GM18508 (cell line): ENCODE data around the gene DNAJC24.

Experiments
- ATAC-seq: cut with Tn5 transposase; IDR thresholded peaks from one replicate; pipeline ENCODE4 v1.9.1; 2021; ENCODE audit warnings: moderate number of reproducible peaks; ENCODE audit not compliant: insufficient read depth, unreplicated experiment

DNAJC24 gene

GRCh38 chr11:31478223-31478590, 108.5 kb downstream of the DNAJC24 start:
- ATAC-seq, result no peak

GRCh38 chr11:31479066-31479465, 109.4 kb downstream of the DNAJC24 start:
- no peak for ATAC-seq

DNA sequence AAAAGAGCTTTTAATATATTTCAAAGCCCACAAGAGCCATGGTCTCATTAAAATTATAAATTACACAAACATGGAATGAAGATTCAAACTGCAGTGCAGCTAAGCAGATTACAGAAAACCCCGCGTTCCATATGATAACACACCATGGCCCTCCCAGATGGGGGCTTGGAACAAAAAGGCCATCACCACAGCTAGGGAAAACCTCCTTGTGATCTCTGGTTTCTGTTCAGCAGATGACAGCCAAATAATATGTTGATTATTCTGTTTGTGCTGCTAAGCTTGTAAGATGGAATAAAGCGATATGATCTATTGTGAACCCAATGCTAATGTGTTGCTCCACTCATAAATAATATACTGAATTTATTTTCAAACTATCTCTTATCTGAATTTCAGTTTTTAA, 111.3 kb downstream of the DNAJC24 start:
- ATAC-seq, result no peak
